Measurements from ENCODE around the gene MS4A10. TPM values are rescaled to one million over a fixed set of nuclear protein-coding genes. Genes with fewer than 3 reads are reported as not detected.

The MS4A10 gene
- total RNA-seq, 4 donors from 2014 or later = not detected

- TF ChIP-seq, protein P1, sequence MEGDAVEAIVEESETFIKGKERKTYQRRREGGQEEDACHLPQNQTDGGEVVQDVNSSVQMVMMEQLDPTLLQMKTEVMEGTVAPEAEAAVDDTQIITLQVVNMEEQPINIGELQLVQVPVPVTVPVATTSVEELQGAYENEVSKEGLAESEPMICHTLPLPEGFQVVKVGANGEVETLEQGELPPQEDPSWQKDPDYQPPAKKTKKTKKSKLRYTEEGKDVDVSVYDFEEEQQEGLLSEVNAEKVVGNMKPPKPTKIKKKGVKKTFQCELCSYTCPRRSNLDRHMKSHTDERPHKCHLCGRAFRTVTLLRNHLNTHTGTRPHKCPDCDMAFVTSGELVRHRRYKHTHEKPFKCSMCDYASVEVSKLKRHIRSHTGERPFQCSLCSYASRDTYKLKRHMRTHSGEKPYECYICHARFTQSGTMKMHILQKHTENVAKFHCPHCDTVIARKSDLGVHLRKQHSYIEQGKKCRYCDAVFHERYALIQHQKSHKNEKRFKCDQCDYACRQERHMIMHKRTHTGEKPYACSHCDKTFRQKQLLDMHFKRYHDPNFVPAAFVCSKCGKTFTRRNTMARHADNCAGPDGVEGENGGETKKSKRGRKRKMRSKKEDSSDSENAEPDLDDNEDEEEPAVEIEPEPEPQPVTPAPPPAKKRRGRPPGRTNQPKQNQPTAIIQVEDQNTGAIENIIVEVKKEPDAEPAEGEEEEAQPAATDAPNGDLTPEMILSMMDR (IDR thresholded peaks at IDR 0.05; ENCODE audit: low read depth) = no peak
Observed at GRCh38 chr11:60816590-60817157, 31.5 kb downstream of the MS4A10 start.

- TF ChIP-seq, protein P1 (IDR thresholded peaks at IDR 0.05; ENCODE audit: low read depth) = no peak
Observed at GRCh38 chr11:60818057-60818456, 32.9 kb downstream of the MS4A10 start.

DNA sequence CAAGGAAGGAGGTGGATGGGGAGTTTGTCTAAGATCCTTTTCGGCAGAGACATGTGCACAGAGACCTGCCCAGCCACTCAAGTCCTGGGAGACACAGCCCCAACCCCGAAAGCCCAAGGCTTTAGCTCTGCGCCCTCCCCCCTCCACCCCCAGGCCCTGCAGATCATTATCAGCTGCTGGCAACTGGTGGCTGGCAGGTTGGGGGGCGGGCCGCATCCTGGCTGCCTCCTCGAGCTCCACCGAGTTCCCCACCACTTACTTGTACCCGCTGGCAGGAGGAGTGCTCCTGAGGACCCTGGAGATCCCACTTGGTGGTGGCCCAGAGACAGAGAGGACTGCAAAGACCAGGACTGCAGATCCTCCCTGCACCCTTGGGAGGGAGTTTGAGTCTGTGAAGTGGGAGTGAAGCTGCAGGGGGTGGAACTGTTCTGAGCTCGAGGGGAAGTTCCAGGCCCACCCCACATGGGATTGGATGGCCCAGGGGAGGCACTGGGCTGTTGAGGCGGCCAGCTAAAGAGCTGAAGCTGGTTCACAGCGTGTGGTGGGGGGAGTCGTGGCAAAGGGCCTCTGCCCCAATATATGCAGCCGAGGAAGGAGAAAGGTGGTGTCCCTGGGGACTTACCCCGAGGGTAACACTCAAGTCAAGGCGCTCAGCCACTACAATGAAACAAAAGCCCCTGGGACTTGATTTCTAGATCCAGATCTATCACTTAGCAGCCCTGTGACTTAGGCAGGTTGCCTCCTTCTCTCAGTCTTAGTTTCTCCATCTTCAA lies 36.9 kb downstream of the MS4A10 start:
- TF ChIP-seq, protein P1 (IDR thresholded peaks at IDR 0.05; ENCODE audit: low read depth) = no peak

DNA sequence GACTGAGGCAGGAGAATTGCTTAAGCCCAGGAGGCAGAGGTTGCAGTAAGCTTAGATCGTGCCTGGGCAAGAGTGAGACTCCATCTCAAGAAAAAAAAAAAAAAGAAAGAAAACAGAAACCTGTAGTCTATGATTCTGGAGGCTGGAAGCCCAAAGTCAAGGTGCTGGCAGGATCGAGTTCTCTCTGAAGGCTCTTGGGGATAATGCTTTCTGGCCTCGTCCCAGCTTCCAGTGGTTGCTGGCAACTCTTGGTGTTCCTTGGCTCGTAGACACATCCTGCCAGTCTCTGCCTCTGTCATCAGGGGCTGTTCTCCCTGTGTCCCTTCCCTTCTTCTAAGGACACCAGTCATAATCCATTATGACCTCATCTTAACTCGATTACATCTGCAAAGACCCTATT lies 40.0 kb downstream of the MS4A10 start:
- TF ChIP-seq, protein P1 (IDR thresholded peaks at IDR 0.05; ENCODE audit: low read depth) = no peak

DNA sequence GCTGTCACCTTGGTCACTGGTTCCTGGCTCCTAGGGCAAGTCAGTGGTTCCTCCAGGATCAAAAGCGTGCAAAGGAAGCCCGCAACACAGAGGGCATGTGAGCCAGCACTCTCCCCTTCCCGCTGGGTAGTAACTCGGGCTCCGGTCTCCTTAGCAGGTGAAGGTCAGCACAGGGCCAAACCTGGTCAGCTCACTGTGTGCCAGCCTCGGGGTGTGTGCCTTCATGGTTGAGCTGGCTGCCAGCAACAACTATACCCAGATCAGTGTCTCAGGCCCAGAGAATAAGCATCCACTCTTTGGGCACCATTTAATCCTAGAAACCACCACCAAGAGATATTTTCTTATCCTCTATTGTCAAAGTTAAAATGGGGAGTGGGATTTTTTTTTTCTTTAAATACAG lies 40.7 kb downstream of the MS4A10 start:
- TF ChIP-seq, protein P1 (IDR thresholded peaks at IDR 0.05; ENCODE audit: low read depth) = no peak

GRCh38 chr11:60830478-60831142 lies 45.5 kb downstream of the MS4A10 start:
- TF ChIP-seq, protein P1 (IDR thresholded peaks at IDR 0.05; ENCODE audit: low read depth) = no peak

DNA sequence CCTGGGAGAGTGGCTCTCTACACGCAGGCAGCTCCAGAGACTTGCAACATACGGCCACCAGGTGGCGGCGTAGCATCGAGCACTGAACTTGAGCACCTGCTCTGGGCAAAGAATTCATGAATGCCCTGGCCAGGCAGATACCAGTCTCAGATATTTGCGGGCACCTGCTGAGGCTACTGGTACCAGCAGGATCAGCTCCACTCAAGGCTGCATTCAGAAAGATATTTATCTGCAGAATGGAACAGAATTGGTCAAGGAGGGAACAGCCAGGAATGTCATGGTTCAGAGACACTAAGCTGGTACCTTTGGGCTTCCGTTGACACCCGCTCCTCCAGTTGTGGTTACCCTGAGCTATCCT lies 46.0 kb downstream of the MS4A10 start:
- TF ChIP-seq, protein P1 (IDR thresholded peaks at IDR 0.05; ENCODE audit: low read depth) = no peak

Data from subcutaneous adipose tissue (tissue), 4 donors.